HG02588 (cell line): ENCODE data around the gene SLC25A5.
"Not testable (repeated sequence)": the region's sequence is repeated elsewhere in the genome, so short reads cannot be mapped to it uniquely, and the experiment has no call there.

Experiments used
- ATAC-seq: cut with Tn5 transposase; IDR thresholded peaks from one replicate; pipeline ENCODE4 v1.9.1; 2021; ENCODE audit warnings: mild to moderate bottlenecking, moderate library complexity; ENCODE audit not compliant: unreplicated experiment

Gene SLC25A5

DNA sequence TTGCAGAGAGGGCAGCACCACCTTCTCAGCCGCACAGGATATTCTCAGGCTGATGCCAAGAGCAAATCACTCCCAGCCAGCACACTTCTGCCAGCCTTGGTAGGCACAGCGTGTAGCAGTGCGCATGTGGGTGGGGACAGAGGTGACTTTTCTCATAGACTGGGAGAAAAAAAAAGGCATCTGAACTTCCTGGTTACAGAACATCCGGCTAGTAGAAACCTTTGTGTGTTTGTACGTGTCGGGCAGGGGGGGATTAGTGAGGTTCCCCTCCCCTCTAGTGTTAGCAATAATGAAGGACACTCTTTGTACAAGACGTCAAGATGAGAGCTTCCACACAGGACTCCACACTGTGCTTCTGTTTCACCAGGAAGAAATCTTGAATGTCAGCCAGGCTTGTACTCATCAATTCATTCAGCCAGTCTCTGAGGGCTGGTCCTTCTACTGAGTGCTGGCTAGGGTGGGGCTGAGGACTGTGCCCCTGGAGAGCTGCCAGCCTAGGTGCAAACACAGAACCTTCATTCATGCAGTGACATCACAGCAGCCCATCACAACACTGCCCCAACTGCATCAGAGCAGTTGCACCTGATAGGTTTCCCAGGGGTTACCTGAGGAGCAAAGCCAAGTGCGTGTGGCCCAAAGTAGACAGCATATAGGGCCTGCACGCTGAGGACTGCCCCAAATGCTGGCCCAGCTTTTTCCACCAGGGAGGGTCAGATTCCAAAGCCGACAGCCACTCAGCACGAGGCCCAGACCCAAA is 34.7 kb downstream of the SLC25A5 start:
- ATAC-seq: no peak

DNA sequence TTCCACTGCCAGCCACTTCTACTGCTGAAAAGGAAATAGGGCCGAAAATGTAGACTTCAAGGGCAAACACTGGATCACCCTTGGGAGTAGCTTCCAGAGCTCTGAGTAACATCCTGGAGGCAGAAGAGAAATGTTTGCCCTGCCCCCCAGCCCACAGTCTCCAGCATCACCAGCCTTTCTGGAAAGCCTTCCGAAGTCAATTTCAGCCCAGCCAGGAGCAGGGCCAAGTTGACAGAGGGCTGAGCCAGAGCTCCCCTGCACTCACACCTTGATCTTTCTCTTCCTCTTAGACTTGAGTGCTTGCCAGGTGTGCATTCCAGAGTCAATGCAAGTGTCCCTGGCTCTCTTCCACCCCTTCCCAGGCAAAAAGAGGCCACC is 35.2 kb downstream of the SLC25A5 start:
- ATAC-seq: no peak

DNA sequence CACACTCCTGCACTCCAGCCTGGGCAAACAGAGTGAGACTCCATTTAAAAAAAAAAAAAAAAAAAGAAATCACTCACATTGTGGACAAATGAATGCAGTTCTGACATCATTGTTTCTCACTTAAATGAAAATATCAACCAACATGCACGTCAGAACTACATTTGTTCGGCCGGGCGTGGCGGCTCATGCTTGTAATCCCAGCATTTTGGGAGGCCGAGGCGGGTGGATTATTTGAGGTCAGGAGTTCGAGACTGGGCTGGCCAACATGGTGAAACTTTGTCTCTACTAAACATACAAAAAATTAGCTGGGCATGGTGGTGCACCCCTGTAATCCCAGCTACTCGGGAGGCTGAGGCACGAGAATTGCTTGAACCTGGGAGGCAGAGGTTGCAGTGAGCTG is 36.9 kb downstream of the SLC25A5 start:
- not testable (repeated sequence) for ATAC-seq

DNA sequence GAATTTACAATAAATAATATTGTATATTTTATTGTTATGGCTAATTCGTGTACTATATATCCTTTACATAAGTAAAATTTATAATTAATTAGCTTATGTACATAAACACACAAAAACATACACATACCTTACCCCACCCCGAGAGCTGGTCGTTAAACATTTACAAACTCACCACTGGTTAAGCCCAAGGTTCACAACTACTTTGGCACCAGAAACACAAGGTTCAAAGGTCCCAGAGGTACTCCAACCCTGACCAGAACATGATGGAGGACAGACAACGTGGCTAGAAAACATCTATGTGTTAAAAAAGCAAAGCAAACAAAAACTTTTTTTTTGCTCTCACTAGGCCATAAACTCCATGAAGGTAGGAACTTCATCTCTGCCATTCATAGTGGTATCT is 37.7 kb downstream of the SLC25A5 start:
- ATAC-seq: no peak

DNA sequence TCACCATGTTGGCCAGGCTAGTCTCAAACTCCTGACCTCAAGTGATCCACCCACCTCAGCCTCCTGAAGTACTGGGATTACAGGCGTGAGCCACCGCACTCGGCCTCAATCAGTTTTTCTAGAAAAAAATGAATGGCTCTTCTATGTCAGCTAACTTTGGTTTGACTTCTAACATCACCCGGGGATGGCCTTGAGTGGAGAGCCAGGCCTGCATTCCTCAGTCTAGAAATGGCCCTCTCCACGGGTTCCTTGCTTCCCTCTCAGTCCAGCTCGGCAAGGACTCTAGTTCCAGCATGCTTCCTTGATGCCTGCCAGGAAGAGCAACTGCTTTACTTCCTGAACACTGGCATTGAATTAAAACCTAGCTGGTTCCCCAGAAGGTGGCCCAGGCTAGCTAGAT is 39.0 kb downstream of the SLC25A5 start:
- ATAC-seq: no peak

DNA sequence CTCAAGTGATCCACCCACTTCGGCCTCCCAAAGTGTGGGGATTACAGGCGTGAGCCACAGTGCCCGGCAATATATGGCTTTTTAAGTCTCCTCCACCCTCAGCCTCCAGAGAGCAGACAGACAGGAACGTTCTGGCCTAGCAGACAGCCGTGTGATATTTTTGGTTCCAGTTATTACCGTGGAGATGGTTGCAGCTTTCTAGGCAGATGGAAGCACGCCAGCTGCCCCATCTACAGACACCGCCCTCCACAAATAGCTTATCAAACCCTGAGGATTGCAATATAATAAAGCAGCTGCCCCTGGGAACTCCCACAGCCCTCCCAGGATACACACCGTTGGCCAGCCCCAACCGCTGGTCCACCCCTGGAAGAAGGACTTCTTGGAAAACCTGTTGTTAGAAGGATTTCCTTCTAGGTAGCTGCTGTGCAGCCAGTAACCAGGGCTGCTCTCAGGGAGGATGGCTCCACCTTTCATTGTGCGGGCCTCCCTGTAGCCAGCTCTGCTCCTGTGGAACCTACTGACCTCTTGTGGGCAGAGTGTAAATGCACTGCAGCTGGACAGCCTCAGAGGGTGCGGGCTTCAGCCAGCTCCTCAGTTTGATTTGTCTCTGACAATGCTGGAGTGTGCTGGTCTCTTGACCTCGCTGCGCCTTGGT is 44.0 kb downstream of the SLC25A5 start:
- no peak for ATAC-seq

DNA sequence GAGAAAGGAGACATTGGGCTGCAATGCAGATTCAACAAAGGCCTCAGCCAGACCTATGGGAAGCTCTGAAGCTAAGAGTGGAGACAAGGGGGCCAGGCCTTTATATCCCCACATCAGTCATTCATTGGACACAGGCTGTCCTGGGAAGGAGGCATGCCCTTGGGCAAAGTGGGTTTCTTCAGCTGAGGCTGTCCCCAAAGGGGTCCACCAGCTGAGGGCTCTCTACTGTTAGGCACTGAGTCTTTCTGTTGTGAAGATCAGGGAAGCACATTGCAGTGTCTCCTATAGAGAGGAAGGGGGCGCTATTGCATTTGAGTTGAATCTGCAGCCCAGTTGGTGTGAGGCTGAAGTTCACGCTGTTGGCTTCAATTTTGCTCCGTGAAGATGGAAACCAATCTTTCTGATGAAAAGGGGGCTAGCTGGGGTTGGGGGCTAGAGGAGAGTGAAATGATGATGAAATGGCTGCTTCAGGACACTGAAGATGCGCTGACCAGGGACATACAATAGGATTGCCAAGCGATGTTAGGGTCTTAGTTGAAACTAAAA is 48.0 kb downstream of the SLC25A5 start:
- ATAC-seq: peak; percentile 60

DNA sequence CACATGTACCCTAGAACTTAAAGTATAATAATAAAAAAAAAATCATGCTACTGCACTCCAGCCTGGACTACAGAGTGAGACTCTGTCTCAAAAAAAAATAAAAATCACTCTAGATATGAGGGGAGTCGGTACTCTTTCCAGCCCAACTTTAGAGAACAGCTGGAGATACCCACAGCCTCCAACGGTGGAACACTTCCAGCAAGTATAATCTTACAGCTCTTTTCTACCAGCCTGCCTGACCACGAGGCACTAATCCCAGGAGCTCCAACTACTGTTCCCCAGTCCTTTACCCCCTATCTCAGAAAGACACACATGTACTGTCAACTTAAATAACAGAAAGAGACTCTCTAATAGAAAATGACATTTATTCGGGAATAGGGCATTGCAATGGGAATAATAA is 50.1 kb downstream of the SLC25A5 start:
- no peak for ATAC-seq
